GM06990 (cell line): ENCODE results near the gene FBXL12.

Experiments used
- DNase-seq: peaks from one replicate; pipeline ENCODE4 v3.0.0-alpha.2; 2011; ENCODE audit not compliant: insufficient read length; ENCODE audit errors: extremely low read depth
- H3K27me3 ChIP-seq: replicated peaks from 2 replicates; pipeline ENCODE4 v1.6.0; 2011; ENCODE audit warnings: low read length; ENCODE audit not compliant: control insufficient read depth, insufficient read depth
- H3K36me3 ChIP-seq: 2 replicates; pipeline ENCODE4 v1.5.1; 2011; ENCODE audit warnings: low read length; ENCODE audit not compliant: control insufficient read depth, insufficient read depth
- H3K4me3 ChIP-seq: replicated peaks from 2 replicates; pipeline ENCODE4 v1.5.1; 2011; ENCODE audit warnings: low read depth, mild to moderate bottlenecking, control low read depth, low read length
- TF ChIP-seq, protein P1 (sequence below): IDR thresholded peaks from 2 replicates; pipeline ENCODE4 v1.5.1; 2011; ENCODE audit warnings: low read length, control low read depth, mild to moderate bottlenecking, inconsistent platforms; ENCODE audit not compliant: insufficient read depth, poor library complexity, severe bottlenecking

FBXL12 gene

GRCh38 chr19:9808855-9809824 lies 9.7 kb downstream of the FBXL12 start:
- Histone ChIP-seq H3K27me3 (no peaks in the 10 kb centered on the region), H3K36me3 (peaks cover 15% of the 10 kb centered on the region), H3K4me3 (no peak overlapping the region)
- DNase-seq: no peak
- TF ChIP-seq, protein P1, sequence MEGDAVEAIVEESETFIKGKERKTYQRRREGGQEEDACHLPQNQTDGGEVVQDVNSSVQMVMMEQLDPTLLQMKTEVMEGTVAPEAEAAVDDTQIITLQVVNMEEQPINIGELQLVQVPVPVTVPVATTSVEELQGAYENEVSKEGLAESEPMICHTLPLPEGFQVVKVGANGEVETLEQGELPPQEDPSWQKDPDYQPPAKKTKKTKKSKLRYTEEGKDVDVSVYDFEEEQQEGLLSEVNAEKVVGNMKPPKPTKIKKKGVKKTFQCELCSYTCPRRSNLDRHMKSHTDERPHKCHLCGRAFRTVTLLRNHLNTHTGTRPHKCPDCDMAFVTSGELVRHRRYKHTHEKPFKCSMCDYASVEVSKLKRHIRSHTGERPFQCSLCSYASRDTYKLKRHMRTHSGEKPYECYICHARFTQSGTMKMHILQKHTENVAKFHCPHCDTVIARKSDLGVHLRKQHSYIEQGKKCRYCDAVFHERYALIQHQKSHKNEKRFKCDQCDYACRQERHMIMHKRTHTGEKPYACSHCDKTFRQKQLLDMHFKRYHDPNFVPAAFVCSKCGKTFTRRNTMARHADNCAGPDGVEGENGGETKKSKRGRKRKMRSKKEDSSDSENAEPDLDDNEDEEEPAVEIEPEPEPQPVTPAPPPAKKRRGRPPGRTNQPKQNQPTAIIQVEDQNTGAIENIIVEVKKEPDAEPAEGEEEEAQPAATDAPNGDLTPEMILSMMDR: no peak

- H3K36me3 ChIP-seq: peaks cover 15% of the 10 kb centered on the region
These were observed 12.1 kb downstream of the FBXL12 start for GRCh38 chr19:9806803-9807202.

GRCh38 chr19:9801976-9802375 lies 16.9 kb downstream of the FBXL12 start:
- no peak for DNase-seq
- TF ChIP-seq, protein P1: no peak
- Histone ChIP-seq H3K36me3 (no peaks in the 10 kb centered on the region; the same call in 1 of the 2 replicates), H3K27me3 (no peaks in the 10 kb centered on the region), H3K4me3 (no peak overlapping the region)

More at GRCh38 chr19:9806803-9807202, 12.1 kb downstream of the FBXL12 start:
- H3K4me3 ChIP-seq: no peak overlapping the region
- TF ChIP-seq, protein P1: no peak
- DNase-seq: no peak
- H3K27me3 ChIP-seq: no peaks in the 10 kb centered on the region

GRCh38 chr19:9799162-9799561 lies 19.7 kb downstream of the FBXL12 start:
- H3K36me3 ChIP-seq: no peaks in the 10 kb centered on the region; the same call in 1 of the 2 replicates
- TF ChIP-seq, protein P1: no peak
- DNase-seq: no peak
- no peak overlapping the region for H3K4me3 ChIP-seq
- no peaks in the 10 kb centered on the region for H3K27me3 ChIP-seq

DNA sequence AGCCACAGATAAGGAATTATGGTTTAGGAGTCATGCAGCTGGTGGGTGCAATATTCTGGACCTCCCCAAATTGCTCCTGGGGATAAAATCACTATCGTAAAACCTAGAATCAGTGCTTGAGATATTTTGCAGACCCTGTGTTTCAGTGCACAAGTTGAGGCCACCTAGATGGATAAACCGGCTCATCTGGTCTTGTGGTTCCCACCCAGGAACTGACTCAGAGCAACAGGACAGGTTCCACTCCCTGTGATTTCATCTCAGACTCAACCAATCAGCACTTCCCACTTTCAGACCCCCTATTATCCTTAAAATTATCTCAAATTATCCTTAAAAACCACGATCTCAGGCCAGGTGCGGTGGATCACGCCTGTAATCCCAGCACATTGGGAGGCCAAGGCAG lies 21.0 kb downstream of the FBXL12 start:
- TF ChIP-seq, protein P1: no peak
- DNase-seq: no peak
- H3K36me3 ChIP-seq: no peaks in the 10 kb centered on the region
- no peak overlapping the region for H3K4me3 ChIP-seq
- no peaks in the 10 kb centered on the region for H3K27me3 ChIP-seq
